GM03348 (cell line): ENCODE data around the gene SCARF1.

Experiments used
- DNase-seq: peaks from one replicate; pipeline ENCODE4 v3.0.0; 2012; ENCODE audit warnings: low spot score

SCARF1 gene

GRCh38 chr17:1628856-1629503 lies 16.6 kb downstream of the SCARF1 start:
- peak; percentile 99 for DNase-seq

GRCh38 chr17:1627982-1628855 lies 17.3 kb downstream of the SCARF1 start, which contains the start of gene SLC43A2:
SLC43A2 (minus strand) TSS chr17:1628834; CDS start chr17:1627874, 960 bp downstream.
- DNase-seq, result peak; percentile 96

- DNase-seq, result no peak
Observed at GRCh38 chr17:1627182-1627981, 18.1 kb downstream of the SCARF1 start.

GRCh38 chr17:1626333-1626732 lies 19.2 kb downstream of the SCARF1 start:
- no peak for DNase-seq

- DNase-seq, result no peak
Observed at GRCh38 chr17:1625581-1625980, 20.0 kb downstream of the SCARF1 start.

GRCh38 chr17:1625053-1625452 lies 20.5 kb downstream of the SCARF1 start:
- DNase-seq, result no peak

- DNase-seq, result no peak
Observed at GRCh38 chr17:1624650-1625049, 20.9 kb downstream of the SCARF1 start.

- DNase-seq, result no peak
Observed at GRCh38 chr17:1623057-1623630, 22.4 kb downstream of the SCARF1 start.

- no peak for DNase-seq
Observed at GRCh38 chr17:1621273-1621954, 24.1 kb downstream of the SCARF1 start.

- no peak for DNase-seq
Observed at GRCh38 chr17:1620486-1620885, 25.0 kb downstream of the SCARF1 start.

- DNase-seq, result no peak
Observed at GRCh38 chr17:1617620-1618174, 27.8 kb downstream of the SCARF1 start.

- DNase-seq, result no peak
Observed at GRCh38 chr17:1616101-1616500, 29.4 kb downstream of the SCARF1 start.

- no peak for DNase-seq
Observed at GRCh38 chr17:1612400-1612799, 33.1 kb downstream of the SCARF1 start.

GRCh38 chr17:1611715-1612114 lies 33.8 kb downstream of the SCARF1 start:
- no peak for DNase-seq

- no peak for DNase-seq
Observed at GRCh38 chr17:1608676-1609075, 36.9 kb downstream of the SCARF1 start.

- no peak for DNase-seq
Observed at GRCh38 chr17:1607971-1608320, 37.6 kb downstream of the SCARF1 start.

GRCh38 chr17:1606352-1606985 lies 39.1 kb downstream of the SCARF1 start:
- DNase-seq, result no peak

GRCh38 chr17:1605681-1606351 lies 39.7 kb downstream of the SCARF1 start:
- no peak for DNase-seq

- no peak for DNase-seq
Observed at GRCh38 chr17:1604831-1605528, 40.6 kb downstream of the SCARF1 start.

- DNase-seq, result no peak
Observed at GRCh38 chr17:1601571-1601970, 44.0 kb downstream of the SCARF1 start.
